Thyroid gland (tissue), 4 donors: ENCODE results near the gene FSIP1. TPM values are rescaled to one million over a fixed set of nuclear protein-coding genes. Genes with fewer than 3 reads are reported as not detected.

Experiments
- DNase-seq, 2 donors: peaks; one replicate each; pipeline ENCODE4 v3.0.0-alpha.2; 2019
- H3K27ac ChIP-seq, 3 donors: fragments of 200-600 bp; sonication (generic); 1 replicate in 2 of 3; 2 replicates in 1 of 3; pipeline ENCODE4 v1.5.1; 2016 to 2019; ENCODE audit warnings: mild to moderate bottlenecking in 1 of 3, moderate library complexity in 1 of 3
- H3K27me3 ChIP-seq: fragments of 200-600 bp; sonication (generic); one replicate; pipeline ENCODE4 v1.5.1; 2019
- H3K36me3 ChIP-seq, 2 donors: fragments of 200-600 bp; sonication (generic); one replicate each; pipeline ENCODE4 v1.5.1; 2016 to 2019
- H3K4me1 ChIP-seq, 2 donors: fragments of 200-600 bp; sonication (generic); one replicate each; pipeline ENCODE4 v1.5.1; 2017 to 2019
- H3K4me3 ChIP-seq, 3 donors: fragments of 200-600 bp; sonication (generic); replicated peaks in 1 of 3; 1 replicate in 2 of 3; 2 replicates in 1 of 3; pipeline ENCODE4 v1.5.1; 2016; ENCODE audit warnings: mild to moderate bottlenecking in 1 of 3
- H3K9me3 ChIP-seq: fragments of 200-600 bp; sonication (generic); one replicate; pipeline ENCODE4 v1.5.1; 2017
- CTCF ChIP-seq, 6 experiments: fragments of 200-600 bp in 3 of 6; fragments of 450-650 bp in 3 of 6; sonication (generic) in 3 of 6; IDR thresholded peaks; one replicate each; pipeline ENCODE4 v1.5.1; 2016 to 2019; ENCODE audit warnings: antibody characterized with exemption in 6 of 6, mild to moderate bottlenecking in 2 of 6, inconsistent platforms in 1 of 6, moderate library complexity in 1 of 6
- POLR2A ChIP-seq, 2 donors: fragments of 450-650 bp; IDR thresholded peaks; one replicate each; pipeline ENCODE4 v1.6.1; 2017; ENCODE audit warnings: antibody characterized with exemption in 2 of 2, mild to moderate bottlenecking in 2 of 2, moderate library complexity in 1 of 2
- WGBS, 2 donors: methylation state at CpG; one replicate each; pipeline ENCODE4 v1.1.5; 2017; 5-methylcytosine and 5-hydroxymethylcytosine counted together
- intact Hi-C: fragments of 100-400 bp; cut with DNase I; formaldehyde crosslinking; loops from one replicate; pipeline ENCODE4 v1.15.1; 2023
- total RNA-seq, 4 donors: library from RNA; depleted of rRNA; stranded (reverse); fragments of >200 nt; gene quantifications; one replicate each; pipeline ENCODE4 v1.2.3, GENCODE V29; 2016

Gene FSIP1
- total RNA-seq, 4 donors from 2014 or later = 0.94 to 2.5 (median 1.5) TPM

GRCh38 chr15:39682366-39682765 is 100.3 kb downstream of the FSIP1 start:
- intact Hi-C loops = no loop called here
- no peaks in the 10 kb centered on the region for H3K27me3 ChIP-seq
- no peaks in the 10 kb centered on the region for H3K36me3 ChIP-seq
- H3K4me1 ChIP-seq = no peaks in the 10 kb centered on the region
- H3K9me3 ChIP-seq = no peaks in the 10 kb centered on the region
- TF ChIP-seq POLR2A (IDR thresholded peaks at IDR 0.05) (no peak), CTCF (IDR thresholded peaks at IDR 0.05) (no peak)
- WGBS, 2 donors = 55 to 72% methylated on average over 2 of the region's 2 CpGs
- H3K27ac ChIP-seq = no peak overlapping the region
- no peak overlapping the region for H3K4me3 ChIP-seq
- DNase-seq = no peak

- H3K27ac ChIP-seq = no peak overlapping the region
- WGBS, 2 donors = 70 to 75% methylated on average over 2 of the region's 2 CpGs
- intact Hi-C loops = no loop called here
- H3K9me3 ChIP-seq = no peaks in the 10 kb centered on the region
- H3K4me1 ChIP-seq = no peaks in the 10 kb centered on the region
- no peaks in the 10 kb centered on the region for H3K27me3 ChIP-seq
- H3K36me3 ChIP-seq = no peaks in the 10 kb centered on the region
- no peak for TF ChIP-seq POLR2A (IDR thresholded peaks at IDR 0.05)
- TF ChIP-seq CTCF (IDR thresholded peaks at IDR 0.05) = no peak
- H3K4me3 ChIP-seq = no peak overlapping the region
- no peak for DNase-seq
These were observed 101.8 kb downstream of the FSIP1 start for GRCh38 chr15:39680868-39681267.

GRCh38 chr15:39672666-39673065 is 110.0 kb downstream of the FSIP1 start:
- Histone ChIP-seq H3K4me3 (no peak overlapping the region), H3K27ac (no peak overlapping the region), H3K27me3 (no peaks in the 10 kb centered on the region), H3K9me3 (no peaks in the 10 kb centered on the region), H3K4me1 (peaks cover 0 to under 1% of the 10 kb centered on the region in 2 donors), H3K36me3 (no peaks in the 10 kb centered on the region)
- no peak for DNase-seq
- intact Hi-C loops = no loop called here
- TF ChIP-seq CTCF (IDR thresholded peaks at IDR 0.05) (no peak), POLR2A (IDR thresholded peaks at IDR 0.05) (no peak)
- 95 to 96% methylated on average over 3 of the region's 3 CpGs for WGBS, 2 donors

- intact Hi-C loops = no loop called here
- Histone ChIP-seq H3K4me1 (peaks cover 0 to 5% of the 10 kb centered on the region in 2 donors), H3K9me3 (no peaks in the 10 kb centered on the region), H3K27me3 (no peaks in the 10 kb centered on the region), H3K27ac (no peak overlapping the region), H3K4me3 (no peak overlapping the region), H3K36me3 (no peaks in the 10 kb centered on the region)
- WGBS, 2 donors = 93 to 94% methylated on average over 6 of the region's 6 CpGs
- no peak for DNase-seq
- TF ChIP-seq CTCF (IDR thresholded peaks at IDR 0.05) = no peak
- no peak for TF ChIP-seq POLR2A (IDR thresholded peaks at IDR 0.05)
These were observed 110.5 kb downstream of the FSIP1 start for GRCh38 chr15:39672184-39672583.

- intact Hi-C loops = no loop called here
- no peaks in the 10 kb centered on the region for H3K9me3 ChIP-seq
These were observed 112.0 kb downstream of the FSIP1 start for GRCh38 chr15:39670687-39671086.

More at GRCh38 chr15:39670687-39671086, 112.0 kb downstream of the FSIP1 start:
- H3K36me3 ChIP-seq = no peaks in the 10 kb centered on the region
- H3K27ac ChIP-seq = no peak overlapping the region
- DNase-seq = no peak
- no peaks in the 10 kb centered on the region for H3K27me3 ChIP-seq
- 98% methylated on average over 2 of the region's 2 CpGs for WGBS, 2 donors
- H3K4me1 ChIP-seq = peaks cover 7 to 19% of the 10 kb centered on the region in 2 donors
- no peak overlapping the region for H3K4me3 ChIP-seq
- no peak for TF ChIP-seq CTCF (IDR thresholded peaks at IDR 0.05)
- TF ChIP-seq POLR2A (IDR thresholded peaks at IDR 0.05) = no peak
